Measurements from ENCODE around the gene PCYT1A.

PCYT1A gene

DNA sequence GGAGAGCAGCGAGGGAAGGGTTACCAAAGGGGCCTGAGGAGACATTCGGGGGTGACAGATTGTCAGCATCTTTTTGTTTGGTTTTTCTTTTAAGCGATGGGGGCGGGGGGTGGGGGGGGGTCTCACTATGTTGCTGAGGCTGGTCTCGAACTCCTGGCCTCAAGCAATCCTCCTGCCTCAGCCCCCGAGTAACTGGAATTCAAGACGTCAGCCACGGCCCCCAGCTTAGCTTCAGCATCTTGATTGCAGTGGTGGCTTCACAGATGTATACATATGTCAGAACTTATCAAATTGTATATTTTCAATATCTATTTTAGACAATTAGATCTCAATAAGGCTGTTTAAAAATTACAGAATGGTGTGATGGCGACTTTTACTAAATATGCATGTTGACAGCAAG is 107.2 kb downstream of the PCYT1A start:
- TF ChIP-seq CTCF (IDR thresholded peaks at IDR 0.05), result no peak
